ENCODE data around the gene DMAC1.

The DMAC1 gene

GRCh38 chr9:7752481-7752880 lies 47.1 kb downstream of the DMAC1 start:
- Histone ChIP-seq H3K27ac (ENCODE audit: low read depth, low read length) (no peak overlapping the region), H3K36me3 (ENCODE audit: control insufficient read depth, insufficient read depth, low read length) (no peaks in the 10 kb centered on the region), H3K4me3 (ENCODE audit: low read depth, low read length) (no peak overlapping the region), H3K27me3 (ENCODE audit: control insufficient read depth, insufficient read depth, low read length) (no peaks in the 10 kb centered on the region), H3K9ac (ENCODE audit: low read depth, low read length) (no peak overlapping the region), H3K9me3 (ENCODE audit: control insufficient read depth, insufficient read depth, low read length) (no peaks in the 10 kb centered on the region), H3K4me1 (ENCODE audit: control insufficient read depth, insufficient read depth, low read length) (peaks cover 6% of the 10 kb centered on the region; the same call in 1 of the 2 replicates)
